HEK293 (cell line): ENCODE results near the gene BAD.

Experiments used
- CTCF ChIA-PET: fragments of 350-600 bp; formaldehyde crosslinking; extraction: SDS; loops from one replicate; lab custom pipeline; 2021; ENCODE audit warnings: antibody characterized with exemption; lab: Yijun Ruan, JAX
- POLR2A ChIA-PET: fragments of 300-600 bp; formaldehyde crosslinking; extraction: SDS; loops from one replicate; lab custom pipeline; 2020; ENCODE audit warnings: antibody characterized with exemption, inconsistent platforms; lab: Yijun Ruan, JAX
- H3K27ac ChIP-seq: fragments of 200-500 bp; sonication (Bioruptor generic); 2 replicates; pipeline ENCODE4 v1.5.1; 2014; ENCODE audit warnings: low read depth, low read length, control low read depth, inconsistent platforms; ENCODE audit errors: extremely low read depth
- H3K36me3 ChIP-seq, 2 experiments: fragments of 200-500 bp in 1 of 2; sonication (Bioruptor generic) in 1 of 2; 1 replicate in 1 of 2; 2 replicates in 1 of 2; pipeline ENCODE4 v1.5.1; 2014 to 2017; ENCODE audit warnings: inconsistent platforms in 2 of 2, low read length in 2 of 2; ENCODE audit not compliant: control insufficient read depth in 2 of 2, insufficient read depth in 1 of 2
- H3K4me1 ChIP-seq: fragments of 200-500 bp; sonication (Bioruptor generic); 2 replicates; pipeline ENCODE4 v1.5.1; 2014; ENCODE audit warnings: mild to moderate bottlenecking, low read length, inconsistent platforms; ENCODE audit not compliant: control insufficient read depth, insufficient read depth
- H3K4me3 ChIP-seq: 2 replicates; pipeline ENCODE4 v1.5.1; 2011; ENCODE audit warnings: low read depth, mild to moderate bottlenecking, control low read depth, low read length, moderate library complexity
- H3K9me3 ChIP-seq: fragments of 200-500 bp; sonication (Bioruptor generic); 2 replicates; pipeline ENCODE4 v1.5.1; 2014; ENCODE audit warnings: low read depth, low read length, inconsistent platforms; ENCODE audit not compliant: control insufficient read depth, insufficient read depth
- GLIS2 ChIP-seq: fragments of 450-650 bp; formaldehyde crosslinking; IDR thresholded peaks from 2 replicates; pipeline ENCODE4 v1.5.1; 2016; ENCODE audit warnings: missing biosample characterization, missing genetic modification characterization
- HIC1 ChIP-seq: fragments of 450-650 bp; formaldehyde crosslinking; IDR thresholded peaks from 2 replicates; pipeline ENCODE4 v1.5.1; 2016; ENCODE audit warnings: missing biosample characterization, missing genetic modification characterization
- KLF7 ChIP-seq: fragments of 450-650 bp; formaldehyde crosslinking; IDR thresholded peaks from 2 replicates; pipeline ENCODE4 v1.5.1; 2016; ENCODE audit warnings: missing biosample characterization, missing genetic modification characterization, borderline replicate concordance
- SCRT2 ChIP-seq: fragments of 450-650 bp; formaldehyde crosslinking; IDR thresholded peaks from 2 replicates; pipeline ENCODE4 v1.5.1; 2016; ENCODE audit warnings: missing biosample characterization, missing genetic modification characterization
- WT1 ChIP-seq: fragments of 450-650 bp; formaldehyde crosslinking; IDR thresholded peaks from 2 replicates; pipeline ENCODE4 v1.5.1; 2016; ENCODE audit warnings: missing biosample characterization, missing genetic modification characterization
- ZBTB20 ChIP-seq: fragments of 450-650 bp; formaldehyde crosslinking; IDR thresholded peaks from 2 replicates; pipeline ENCODE4 v1.5.1; 2016; ENCODE audit warnings: missing biosample characterization, missing genetic modification characterization
- ZFHX2 ChIP-seq: fragments of 450-650 bp; formaldehyde crosslinking; conservative IDR thresholded peaks from 2 replicates; pipeline ENCODE4 v1.5.1; 2016; ENCODE audit warnings: missing biosample characterization, missing genetic modification characterization
- ZFP69B ChIP-seq: fragments of 450-650 bp; formaldehyde crosslinking; IDR thresholded peaks from 2 replicates; pipeline ENCODE4 v1.5.1; 2016; ENCODE audit warnings: missing biosample characterization, missing genetic modification characterization
- ZIC2 ChIP-seq: fragments of 450-650 bp; formaldehyde crosslinking; IDR thresholded peaks from 2 replicates; pipeline ENCODE4 v1.5.1; 2016; ENCODE audit warnings: missing biosample characterization, missing genetic modification characterization
- ZNF157 ChIP-seq: fragments of 450-650 bp; formaldehyde crosslinking; IDR thresholded peaks from 2 replicates; pipeline ENCODE4 v1.5.1; 2016; ENCODE audit warnings: missing biosample characterization, missing genetic modification characterization
- ZNF335 ChIP-seq: fragments of 450-650 bp; formaldehyde crosslinking; conservative IDR thresholded peaks from 2 replicates; pipeline ENCODE4 v1.5.1; 2016; ENCODE audit warnings: missing biosample characterization, missing genetic modification characterization
- ZNF37A ChIP-seq: fragments of 450-650 bp; IDR thresholded peaks from 2 replicates; pipeline ENCODE4 v1.5.1; 2018; ENCODE audit warnings: missing biosample characterization, missing genetic modification characterization
- ZNF600 ChIP-seq: fragments of 450-650 bp; formaldehyde crosslinking; IDR thresholded peaks from 2 replicates; pipeline ENCODE4 v1.5.1; 2016; ENCODE audit warnings: missing biosample characterization, missing genetic modification characterization
- TF ChIP-seq, protein P1 (sequence below): fragments of 450-650 bp; formaldehyde crosslinking; IDR thresholded peaks from 2 replicates; pipeline ENCODE4 v1.5.1; 2016; ENCODE audit warnings: missing biosample characterization, missing genetic modification characterization
- TF ChIP-seq, protein P2 (sequence below): fragments of 450-650 bp; formaldehyde crosslinking; IDR thresholded peaks from 2 replicates; pipeline ENCODE4 v1.5.1; 2016; ENCODE audit warnings: missing biosample characterization, missing genetic modification characterization

BAD gene

GRCh38 chr11:64251016-64251752 lies 33.3 kb downstream of the BAD start, which contains the start of gene PLCB3 (continued):
- TF ChIP-seq, protein P1, sequence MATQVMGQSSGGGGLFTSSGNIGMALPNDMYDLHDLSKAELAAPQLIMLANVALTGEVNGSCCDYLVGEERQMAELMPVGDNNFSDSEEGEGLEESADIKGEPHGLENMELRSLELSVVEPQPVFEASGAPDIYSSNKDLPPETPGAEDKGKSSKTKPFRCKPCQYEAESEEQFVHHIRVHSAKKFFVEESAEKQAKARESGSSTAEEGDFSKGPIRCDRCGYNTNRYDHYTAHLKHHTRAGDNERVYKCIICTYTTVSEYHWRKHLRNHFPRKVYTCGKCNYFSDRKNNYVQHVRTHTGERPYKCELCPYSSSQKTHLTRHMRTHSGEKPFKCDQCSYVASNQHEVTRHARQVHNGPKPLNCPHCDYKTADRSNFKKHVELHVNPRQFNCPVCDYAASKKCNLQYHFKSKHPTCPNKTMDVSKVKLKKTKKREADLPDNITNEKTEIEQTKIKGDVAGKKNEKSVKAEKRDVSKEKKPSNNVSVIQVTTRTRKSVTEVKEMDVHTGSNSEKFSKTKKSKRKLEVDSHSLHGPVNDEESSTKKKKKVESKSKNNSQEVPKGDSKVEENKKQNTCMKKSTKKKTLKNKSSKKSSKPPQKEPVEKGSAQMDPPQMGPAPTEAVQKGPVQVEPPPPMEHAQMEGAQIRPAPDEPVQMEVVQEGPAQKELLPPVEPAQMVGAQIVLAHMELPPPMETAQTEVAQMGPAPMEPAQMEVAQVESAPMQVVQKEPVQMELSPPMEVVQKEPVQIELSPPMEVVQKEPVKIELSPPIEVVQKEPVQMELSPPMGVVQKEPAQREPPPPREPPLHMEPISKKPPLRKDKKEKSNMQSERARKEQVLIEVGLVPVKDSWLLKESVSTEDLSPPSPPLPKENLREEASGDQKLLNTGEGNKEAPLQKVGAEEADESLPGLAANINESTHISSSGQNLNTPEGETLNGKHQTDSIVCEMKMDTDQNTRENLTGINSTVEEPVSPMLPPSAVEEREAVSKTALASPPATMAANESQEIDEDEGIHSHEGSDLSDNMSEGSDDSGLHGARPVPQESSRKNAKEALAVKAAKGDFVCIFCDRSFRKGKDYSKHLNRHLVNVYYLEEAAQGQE, result 0 out of 2 replicates have a peak, but pooled peaks have one; percentile 12
- TF ChIP-seq ZNF335 (tag by site-specific recombination) (peak; percentile 88), ZFP69B (tag by site-specific recombination) (peak; percentile 41; the same call in 1 of the 2 replicates), ZFHX2 (tag by site-specific recombination) (peak; percentile 46; the same call in 1 of the 2 replicates), ZNF600 (tag by site-specific recombination) (0 out of 2 replicates have a peak, but pooled peaks have one; percentile 11)

GRCh38 chr11:64250415-64251015 lies 34.0 kb downstream of the BAD start:
- H3K4me3 ChIP-seq, result peak overlapping the region; percentile 48
- TF ChIP-seq WT1 (tag by site-specific recombination) (peak; percentile 39; the same call in 1 of the 2 replicates), ZBTB20 (peak; percentile 69), GLIS2 (tag by site-specific recombination) (peak; percentile 94; the same call in 1 of the 2 replicates), ZIC2 (peak; percentile 77), ZNF37A (tag by site-specific recombination) (no peak), KLF7 (tag by site-specific recombination) (no peak), ZNF157 (tag by site-specific recombination) (no peak), HIC1 (tag by site-specific recombination) (peak; percentile 58; the same call in 1 of the 2 replicates), SCRT2 (tag by site-specific recombination) (no peak)
- TF ChIP-seq, protein P2, sequence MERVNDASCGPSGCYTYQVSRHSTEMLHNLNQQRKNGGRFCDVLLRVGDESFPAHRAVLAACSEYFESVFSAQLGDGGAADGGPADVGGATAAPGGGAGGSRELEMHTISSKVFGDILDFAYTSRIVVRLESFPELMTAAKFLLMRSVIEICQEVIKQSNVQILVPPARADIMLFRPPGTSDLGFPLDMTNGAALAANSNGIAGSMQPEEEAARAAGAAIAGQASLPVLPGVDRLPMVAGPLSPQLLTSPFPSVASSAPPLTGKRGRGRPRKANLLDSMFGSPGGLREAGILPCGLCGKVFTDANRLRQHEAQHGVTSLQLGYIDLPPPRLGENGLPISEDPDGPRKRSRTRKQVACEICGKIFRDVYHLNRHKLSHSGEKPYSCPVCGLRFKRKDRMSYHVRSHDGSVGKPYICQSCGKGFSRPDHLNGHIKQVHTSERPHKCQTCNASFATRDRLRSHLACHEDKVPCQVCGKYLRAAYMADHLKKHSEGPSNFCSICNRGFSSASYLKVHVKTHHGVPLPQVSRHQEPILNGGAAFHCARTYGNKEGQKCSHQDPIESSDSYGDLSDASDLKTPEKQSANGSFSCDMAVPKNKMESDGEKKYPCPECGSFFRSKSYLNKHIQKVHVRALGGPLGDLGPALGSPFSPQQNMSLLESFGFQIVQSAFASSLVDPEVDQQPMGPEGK, result peak; percentile 59
- no peaks in the 10 kb centered on the region for H3K9me3 ChIP-seq
- peaks cover 0 to 15% of the 10 kb centered on the region in 2 experiments; a peak in 1 of 3 replicates for H3K36me3 ChIP-seq
- CTCF ChIA-PET, result interaction anchor here (0.6 to 3.6 kb wide), 19 partner anchors 8 to 227 kb away, joined by 3 to 48 read pairs (median 4); partner anchors contain the start of genes BAD, CATSPERZ and FKBP2
- peaks cover 10% of the 10 kb centered on the region for H3K4me1 ChIP-seq
- POLR2A ChIA-PET, result interaction anchor here (1.2 to 4.2 kb wide), 3 partner anchors 9 to 67 kb away, joined by 4 to 52 read pairs (median 8); partner anchors contain the start of genes FKBP2 and PRDX5
- H3K27ac ChIP-seq, result no peak overlapping the region; the same call in 1 of the 2 replicates
